GM19238 (cell line): Measurements from ENCODE around the gene PTGDR.

ENCODE experiments used
- DNase-seq: peaks from one replicate; pipeline ENCODE4 v3.0.0; 2011; ENCODE audit warnings: low spot score; ENCODE audit not compliant: insufficient read length

The PTGDR gene, protein sequence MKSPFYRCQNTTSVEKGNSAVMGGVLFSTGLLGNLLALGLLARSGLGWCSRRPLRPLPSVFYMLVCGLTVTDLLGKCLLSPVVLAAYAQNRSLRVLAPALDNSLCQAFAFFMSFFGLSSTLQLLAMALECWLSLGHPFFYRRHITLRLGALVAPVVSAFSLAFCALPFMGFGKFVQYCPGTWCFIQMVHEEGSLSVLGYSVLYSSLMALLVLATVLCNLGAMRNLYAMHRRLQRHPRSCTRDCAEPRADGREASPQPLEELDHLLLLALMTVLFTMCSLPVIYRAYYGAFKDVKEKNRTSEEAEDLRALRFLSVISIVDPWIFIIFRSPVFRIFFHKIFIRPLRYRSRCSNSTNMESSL

DNA sequence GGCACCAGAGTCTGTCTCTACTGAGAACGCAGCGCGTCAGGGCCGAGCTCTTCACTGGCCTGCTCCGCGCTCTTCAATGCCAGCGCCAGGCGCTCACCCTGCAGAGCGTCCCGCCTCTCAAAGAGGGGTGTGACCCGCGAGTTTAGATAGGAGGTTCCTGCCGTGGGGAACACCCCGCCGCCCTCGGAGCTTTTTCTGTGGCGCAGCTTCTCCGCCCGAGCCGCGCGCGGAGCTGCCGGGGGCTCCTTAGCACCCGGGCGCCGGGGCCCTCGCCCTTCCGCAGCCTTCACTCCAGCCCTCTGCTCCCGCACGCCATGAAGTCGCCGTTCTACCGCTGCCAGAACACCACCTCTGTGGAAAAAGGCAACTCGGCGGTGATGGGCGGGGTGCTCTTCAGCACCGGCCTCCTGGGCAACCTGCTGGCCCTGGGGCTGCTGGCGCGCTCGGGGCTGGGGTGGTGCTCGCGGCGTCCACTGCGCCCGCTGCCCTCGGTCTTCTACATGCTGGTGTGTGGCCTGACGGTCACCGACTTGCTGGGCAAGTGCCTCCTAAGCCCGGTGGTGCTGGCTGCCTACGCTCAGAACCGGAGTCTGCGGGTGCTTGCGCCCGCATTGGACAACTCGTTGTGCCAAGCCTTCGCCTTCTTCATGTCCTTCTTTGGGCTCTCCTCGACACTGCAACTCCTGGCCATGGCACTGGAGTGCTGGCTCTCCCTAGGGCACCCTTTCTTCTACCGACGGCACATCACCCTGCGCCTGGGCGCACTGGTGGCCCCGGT, at the start of gene PTGDR:
PTGDR (plus strand) TSS at position 198 of the 778 bp plus-strand sequence; CDS start at position 315, 117 bp downstream.
- no peak for DNase-seq

- no peak for DNase-seq
Measured at GRCh38 chr14:52219488-52220084, 47.9 kb upstream of the PTGDR start.

GRCh38 chr14:52220924-52221811, 46.3 kb upstream of the PTGDR start:
- no peak for DNase-seq

DNA sequence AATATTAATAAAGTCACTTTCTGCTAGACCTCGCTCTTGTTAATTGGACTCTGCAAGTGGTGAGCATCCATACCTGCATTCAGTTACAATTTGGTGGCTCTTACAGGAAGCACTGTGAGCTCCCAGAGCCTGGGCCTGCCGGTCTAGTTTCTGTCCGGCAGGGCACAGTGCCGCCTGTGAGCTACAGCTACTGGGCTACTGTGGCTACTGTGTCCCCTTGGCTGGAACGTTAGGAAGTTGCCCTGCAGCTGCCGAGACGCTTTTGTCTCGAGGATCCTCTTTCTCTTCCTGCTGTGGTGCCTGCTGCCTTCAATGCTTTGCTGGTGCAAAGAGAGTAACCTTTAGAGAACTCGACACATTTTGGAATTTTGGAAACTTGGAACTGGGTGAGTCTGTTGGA, 44.6 kb upstream of the PTGDR start:
- no peak for DNase-seq

GRCh38 chr14:52227619-52228222, 39.8 kb upstream of the PTGDR start:
- no peak for DNase-seq

DNA sequence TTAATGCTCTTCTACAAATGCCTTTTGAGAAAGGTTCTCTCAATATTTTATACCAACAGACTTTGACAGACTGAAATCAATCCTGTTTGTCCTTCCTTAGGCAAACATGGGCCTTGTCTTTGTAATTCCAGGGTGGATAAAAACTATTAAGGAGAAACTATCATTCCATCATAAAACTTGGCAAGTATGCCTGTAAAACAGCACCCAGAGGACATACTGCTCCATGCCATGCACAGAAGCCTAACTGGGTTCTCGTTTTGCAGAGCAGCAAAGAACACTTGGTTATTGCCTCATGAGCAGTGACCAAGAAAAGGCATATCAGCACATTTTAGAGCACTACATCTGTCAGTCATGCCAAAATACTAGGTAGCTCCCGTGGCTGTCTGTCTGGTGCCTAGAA, 33.8 kb upstream of the PTGDR start:
- DNase-seq, result no peak

DNA sequence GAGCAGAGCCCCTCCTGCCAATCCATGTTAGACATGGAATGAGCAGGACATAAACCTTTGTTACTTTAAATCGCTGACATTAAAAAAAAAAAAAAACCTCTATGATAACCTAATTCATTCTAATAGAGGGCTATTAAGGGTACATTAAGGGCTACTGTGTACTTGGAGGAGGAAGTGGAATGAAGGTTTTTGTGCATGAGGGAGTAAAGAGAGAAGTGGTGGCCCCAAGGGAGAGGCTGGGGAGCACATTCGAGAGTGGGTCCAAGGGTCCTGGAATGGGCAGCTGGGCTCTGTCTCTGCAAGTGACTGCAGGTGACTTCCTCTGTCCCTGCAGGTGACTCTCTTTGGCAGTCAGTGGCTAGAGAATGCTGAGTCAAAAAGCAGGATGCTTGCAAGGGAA, 32.1 kb upstream of the PTGDR start:
- DNase-seq, result no peak

- DNase-seq, result no peak
Measured at GRCh38 chr14:52235866-52236510, 31.5 kb upstream of the PTGDR start.

- no peak for DNase-seq
Measured at GRCh38 chr14:52238682-52239081, 28.8 kb upstream of the PTGDR start.

GRCh38 chr14:52240623-52241022, 26.9 kb upstream of the PTGDR start:
- DNase-seq, result no peak

GRCh38 chr14:52241087-52241793, 26.3 kb upstream of the PTGDR start:
- DNase-seq, result no peak

DNA sequence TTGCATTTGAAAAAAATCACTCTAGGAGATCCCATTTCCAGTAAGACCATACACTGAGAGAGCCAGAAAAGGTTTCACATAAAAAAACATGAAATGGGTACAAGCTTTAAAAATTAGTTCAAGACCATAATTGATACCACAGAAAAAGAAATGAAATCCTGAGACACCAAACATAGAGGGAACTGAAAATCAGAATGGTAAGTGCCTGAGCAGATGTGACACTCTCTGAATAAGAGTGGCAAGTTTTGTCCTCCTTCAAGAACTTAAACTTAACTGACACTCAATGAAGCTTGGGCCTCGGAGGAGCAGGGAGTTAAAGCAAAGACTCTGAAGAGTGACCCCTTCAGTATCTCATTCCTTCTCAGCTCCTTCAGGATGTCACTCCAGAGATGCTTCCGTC, 23.2 kb upstream of the PTGDR start:
- no peak for DNase-seq

DNA sequence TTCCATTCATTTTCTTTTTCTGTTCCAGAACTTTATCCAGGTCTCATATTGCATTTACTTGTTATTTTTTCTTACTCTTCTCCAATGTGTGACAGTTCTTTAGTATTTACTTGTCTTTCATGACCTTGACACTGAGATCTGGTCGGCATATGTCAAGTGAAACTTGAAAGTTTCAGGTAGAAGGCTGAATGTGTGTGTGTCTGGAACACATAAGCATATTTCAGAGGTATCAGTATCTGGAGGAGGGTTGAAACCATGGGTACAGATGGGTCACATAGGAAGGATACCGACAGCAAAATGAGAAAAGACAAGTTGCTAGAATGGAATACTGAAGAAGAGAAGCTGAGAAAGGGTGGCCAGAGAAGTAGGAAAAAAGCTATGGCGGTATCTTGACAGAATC, 22.5 kb upstream of the PTGDR start:
- no peak for DNase-seq

- DNase-seq, result no peak
Measured at GRCh38 chr14:52248057-52248456, 19.4 kb upstream of the PTGDR start.

- DNase-seq, result no peak
Measured at GRCh38 chr14:52251724-52252123, 15.8 kb upstream of the PTGDR start.

GRCh38 chr14:52253503-52253902, 14.0 kb upstream of the PTGDR start:
- no peak for DNase-seq

- DNase-seq, result no peak
Measured at GRCh38 chr14:52254086-52254485, 13.4 kb upstream of the PTGDR start.

GRCh38 chr14:52258783-52259182, 8.7 kb upstream of the PTGDR start:
- DNase-seq, result no peak

DNA sequence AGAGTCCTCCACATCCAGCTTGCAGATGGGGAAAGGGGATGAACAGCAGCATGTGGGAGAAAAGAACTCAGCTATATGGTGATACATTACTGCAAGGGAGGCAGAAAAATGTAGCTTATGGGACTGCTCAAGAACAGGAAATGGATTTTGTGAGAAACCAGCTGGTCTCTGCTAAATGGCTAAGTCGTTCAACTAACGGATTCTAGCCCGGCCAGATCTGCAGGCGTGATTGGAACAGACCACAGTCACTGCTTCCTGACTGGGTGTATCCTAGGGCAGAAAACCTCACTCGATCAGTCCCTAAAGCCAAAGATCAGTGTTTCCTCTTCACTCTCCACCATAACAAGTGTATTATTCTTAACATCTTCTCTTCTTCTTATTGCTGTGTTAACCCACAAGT, 8.1 kb upstream of the PTGDR start:
- no peak for DNase-seq

GRCh38 chr14:52262600-52262999, 4.9 kb upstream of the PTGDR start:
- no peak for DNase-seq
